HG03460 (cell line): ENCODE data around the gene BARHL2.

Source experiments
- ATAC-seq: cut with Tn5 transposase; IDR thresholded peaks from one replicate; pipeline ENCODE4 v1.9.1; 2021; ENCODE audit not compliant: unreplicated experiment

Gene BARHL2

DNA sequence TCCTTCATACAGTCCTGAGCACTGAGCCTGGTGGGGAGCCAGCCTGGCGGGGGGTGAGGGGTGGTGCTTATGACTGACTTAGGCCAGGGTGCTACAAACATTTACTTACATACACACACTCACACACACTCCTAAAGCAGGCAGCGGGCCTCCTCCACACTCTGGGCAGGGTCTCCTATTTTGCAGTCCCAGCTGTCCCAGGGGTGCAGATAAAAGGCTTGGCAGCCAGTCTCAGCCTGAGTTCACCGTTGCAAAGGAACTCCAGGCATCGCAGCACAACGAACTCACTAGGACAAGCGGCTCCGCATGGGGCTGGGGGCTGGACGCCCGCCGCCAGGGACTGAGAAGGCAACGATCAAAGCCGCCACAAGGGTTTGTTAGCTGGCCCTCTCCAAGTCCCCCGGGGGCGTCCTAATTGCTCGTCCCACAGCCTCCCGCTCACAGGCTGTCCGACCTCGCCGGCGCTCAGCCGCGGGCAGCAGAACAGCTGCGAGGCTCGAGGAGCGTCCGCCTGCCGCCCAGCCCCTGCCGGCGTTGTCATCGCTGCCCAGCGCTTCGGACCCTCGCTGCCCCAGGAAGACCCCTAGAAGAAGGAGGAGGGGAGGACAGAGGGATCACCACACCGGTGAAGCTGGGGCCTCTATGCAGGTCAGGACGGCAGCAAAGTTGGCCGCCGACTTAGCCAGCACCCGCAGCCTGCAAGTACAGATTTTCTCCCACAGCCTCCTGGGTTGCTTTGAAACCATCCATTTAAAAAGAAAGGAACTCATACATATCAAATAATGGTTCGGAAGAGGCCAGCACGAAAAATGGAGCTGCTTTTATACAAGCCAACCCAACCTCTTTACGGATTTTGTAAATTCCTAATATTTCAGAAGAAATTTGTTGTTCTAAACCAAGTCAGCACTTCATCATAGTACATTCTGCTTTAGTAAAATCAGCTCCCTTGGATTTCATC is 6.2 kb downstream of the BARHL2 start:
- ATAC-seq = no peak

DNA sequence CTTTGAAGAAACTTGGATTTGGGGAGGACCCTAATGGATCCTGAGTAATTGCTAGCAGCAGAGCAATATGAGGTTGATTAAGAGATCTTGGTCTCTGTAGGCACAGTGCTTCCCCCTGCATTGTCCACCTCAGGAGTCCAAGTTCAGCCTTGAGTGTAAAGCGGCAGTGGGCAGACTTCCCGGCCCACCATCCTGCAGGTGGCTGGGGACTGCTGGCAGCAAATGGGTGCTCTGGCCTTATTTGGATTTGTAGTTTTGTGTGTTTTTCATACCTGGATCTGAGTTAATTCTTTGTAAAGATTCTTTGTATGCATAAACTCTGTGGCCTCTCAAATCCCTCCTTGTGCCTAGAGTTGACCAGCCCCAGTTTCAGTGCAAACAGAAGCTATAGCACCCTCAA is 7.6 kb downstream of the BARHL2 start:
- ATAC-seq = no peak

DNA sequence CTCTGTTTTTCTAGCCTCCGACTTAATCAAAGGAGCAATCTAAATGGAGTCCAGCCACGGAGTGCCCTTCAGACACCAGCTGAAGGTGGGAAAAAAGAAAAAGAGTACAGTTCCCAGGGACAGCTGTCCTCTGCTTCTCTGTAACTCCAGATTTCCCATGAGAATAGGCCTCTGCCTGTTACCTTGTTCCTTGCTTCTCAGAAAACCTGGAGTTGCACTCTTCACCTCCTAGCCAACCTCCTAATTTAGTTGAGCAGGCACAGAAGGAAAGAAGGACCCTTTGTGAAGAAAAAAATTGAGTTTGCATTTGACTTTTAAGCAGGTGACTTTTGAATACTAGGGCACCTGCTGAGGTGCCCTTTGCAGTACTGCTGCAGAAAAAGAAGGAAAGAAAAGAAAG is 8.3 kb downstream of the BARHL2 start:
- no peak for ATAC-seq

DNA sequence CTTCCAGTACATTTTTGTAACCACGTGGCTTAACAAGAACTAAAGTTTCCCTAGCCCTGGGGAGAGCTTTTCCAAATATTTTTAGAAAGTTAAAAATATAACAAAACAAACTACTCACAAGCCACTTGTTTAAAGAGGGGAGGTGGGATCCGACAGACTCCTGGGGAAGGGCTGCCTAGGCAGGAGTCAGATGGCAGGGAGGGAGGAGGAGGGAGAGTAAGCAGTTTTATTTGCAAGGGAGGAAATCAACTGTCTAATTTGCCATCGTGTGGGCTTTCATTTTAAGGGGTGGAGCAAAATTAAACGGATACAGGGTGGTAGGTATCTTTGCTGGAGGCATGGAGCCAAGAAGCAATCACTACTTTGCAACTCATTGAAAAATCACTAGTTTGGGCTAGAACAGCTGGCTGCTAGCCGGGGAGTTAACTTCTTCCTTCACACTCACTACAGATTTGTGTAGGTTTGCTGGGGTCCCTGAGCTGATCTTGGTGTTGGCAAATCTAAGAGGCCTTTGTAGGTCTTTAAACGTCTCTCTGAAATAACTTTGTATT is 8.8 kb downstream of the BARHL2 start:
- no peak for ATAC-seq

DNA sequence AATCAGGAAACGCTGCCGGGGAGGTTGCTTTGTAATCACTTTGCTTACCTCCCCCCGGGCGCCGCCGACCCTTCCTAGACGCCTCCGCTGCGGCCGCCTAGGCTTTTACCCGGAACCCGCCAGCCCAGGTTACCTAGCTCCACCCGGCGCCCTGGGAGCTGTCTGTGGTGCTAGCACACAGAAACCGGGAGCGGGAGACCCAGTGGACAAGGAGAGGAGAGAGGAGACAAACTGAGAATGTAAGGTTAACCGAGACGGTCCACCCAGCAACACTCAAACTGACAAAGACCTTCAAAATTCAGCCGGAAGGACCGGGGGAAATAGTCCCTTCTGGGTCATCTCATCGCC is 9.8 kb downstream of the BARHL2 start:
- no peak for ATAC-seq

DNA sequence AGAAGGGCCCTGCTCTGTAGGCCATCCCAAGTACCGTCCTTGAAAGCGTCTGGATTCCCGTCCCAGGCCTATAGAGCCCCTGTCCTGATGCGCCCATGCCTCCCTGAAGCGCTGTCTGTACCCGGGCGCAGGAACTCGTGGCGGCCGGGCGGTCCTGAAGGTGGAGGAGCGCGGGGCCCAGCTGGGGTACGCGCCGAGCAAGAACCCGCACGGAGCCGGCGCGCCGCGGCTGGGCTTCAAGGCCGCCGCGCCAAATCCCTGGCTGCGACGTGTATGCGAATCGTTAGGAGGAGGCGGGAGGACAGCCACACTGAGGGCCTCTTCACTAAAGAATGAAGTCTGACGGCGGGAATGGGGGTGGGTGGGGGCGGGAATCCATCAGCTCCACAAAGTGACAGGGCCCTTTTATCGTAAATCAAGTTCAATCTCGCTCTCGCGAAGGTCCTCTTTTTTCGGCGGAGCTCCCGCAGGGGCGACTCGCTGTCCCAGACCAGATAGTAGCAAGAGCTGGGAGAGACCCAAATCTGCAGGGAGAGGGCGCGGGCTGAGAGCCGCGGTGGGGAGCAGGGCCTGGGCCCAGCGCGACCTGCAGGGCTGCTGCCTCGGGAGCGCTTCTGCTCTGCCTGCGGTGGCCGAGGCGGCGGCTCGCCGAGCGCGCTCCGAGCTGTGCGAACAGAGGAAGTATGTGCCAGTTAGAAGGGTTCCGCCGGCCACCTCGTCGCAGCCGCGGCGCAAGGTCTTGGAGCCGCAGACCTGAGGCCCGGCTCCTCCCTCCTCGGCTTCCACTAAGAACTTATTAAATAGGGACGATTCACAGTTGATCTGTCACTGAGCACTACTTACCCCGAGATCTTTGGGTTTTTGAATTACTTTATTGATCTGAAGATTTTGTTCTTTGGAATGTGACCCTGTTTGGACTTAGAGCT is 10.4 kb downstream of the BARHL2 start:
- no peak for ATAC-seq

DNA sequence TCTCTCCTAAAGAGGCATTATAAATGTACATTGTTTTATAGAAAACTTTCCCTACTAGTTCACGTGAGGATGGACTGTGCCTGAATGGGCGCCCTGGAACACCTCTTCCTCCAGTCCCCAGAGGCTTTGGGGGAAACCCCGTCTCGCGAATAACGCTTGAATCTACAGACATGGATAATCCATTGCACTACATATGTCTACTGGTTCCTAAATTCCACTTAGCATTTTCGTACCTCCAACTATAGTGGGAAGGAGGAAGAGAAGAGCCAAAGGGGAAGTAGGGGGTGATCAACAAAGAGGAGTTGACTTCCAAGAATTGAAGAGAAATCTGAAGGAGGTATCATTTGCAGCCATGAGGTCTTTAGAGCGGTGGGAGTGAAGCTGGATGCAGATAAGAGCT is 11.1 kb downstream of the BARHL2 start:
- ATAC-seq = no peak

DNA sequence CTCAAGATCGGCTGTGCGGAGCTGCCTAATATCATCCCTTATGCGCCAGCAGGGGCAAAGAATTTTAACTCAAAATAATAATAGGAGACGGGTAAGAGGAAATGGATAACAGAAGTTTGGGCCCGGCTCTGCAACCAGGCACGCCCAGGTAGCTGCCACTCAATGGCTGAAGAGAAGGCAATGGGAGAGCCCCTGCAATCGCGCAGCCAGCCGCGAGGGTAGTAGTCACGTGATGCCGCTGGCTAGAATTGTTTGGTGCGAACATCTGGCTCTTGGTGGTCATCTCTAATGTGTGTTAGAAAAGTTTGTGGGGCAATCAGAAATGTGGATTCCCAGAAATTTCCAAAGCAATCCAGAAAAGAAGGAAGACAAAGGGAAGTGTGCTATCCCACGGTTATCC is 12.3 kb downstream of the BARHL2 start:
- no peak for ATAC-seq

DNA sequence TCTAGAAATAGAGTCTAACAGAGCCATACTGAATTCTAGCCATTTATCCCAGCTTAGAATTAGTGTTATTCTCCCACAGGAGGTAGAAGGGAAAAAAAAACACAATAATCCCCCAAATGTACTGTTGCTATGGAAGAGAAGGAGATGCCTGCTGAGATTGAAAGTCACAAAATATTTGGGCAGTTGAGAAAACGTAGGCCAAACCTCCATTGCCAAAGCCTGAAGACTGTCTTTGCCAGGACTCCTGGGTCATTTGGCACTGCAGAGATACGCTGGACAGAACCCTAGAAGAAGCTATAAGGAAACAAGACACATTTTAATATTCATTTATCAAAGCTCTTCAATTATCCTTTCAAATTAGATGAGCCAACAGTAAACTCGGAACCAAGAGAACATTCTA is 22.3 kb downstream of the BARHL2 start:
- ATAC-seq = no peak

DNA sequence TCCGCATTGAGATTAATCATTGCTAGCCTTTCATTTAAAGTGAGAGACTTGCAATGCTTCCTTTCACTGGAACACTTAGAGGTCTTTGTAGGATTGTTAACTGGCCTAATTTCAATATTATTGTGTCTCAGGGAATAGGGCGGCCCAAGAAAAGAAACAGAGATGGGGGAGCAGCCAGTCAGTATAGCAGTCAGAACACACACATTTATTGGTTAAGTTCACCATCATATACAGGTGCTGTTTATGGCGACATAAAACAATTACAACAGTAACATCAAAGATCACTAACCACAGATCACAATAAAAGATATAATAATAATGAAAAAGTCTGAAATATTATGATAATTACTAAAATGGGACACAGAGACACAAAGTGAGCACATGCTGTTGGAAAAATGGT is 29.4 kb downstream of the BARHL2 start:
- ATAC-seq = no peak

DNA sequence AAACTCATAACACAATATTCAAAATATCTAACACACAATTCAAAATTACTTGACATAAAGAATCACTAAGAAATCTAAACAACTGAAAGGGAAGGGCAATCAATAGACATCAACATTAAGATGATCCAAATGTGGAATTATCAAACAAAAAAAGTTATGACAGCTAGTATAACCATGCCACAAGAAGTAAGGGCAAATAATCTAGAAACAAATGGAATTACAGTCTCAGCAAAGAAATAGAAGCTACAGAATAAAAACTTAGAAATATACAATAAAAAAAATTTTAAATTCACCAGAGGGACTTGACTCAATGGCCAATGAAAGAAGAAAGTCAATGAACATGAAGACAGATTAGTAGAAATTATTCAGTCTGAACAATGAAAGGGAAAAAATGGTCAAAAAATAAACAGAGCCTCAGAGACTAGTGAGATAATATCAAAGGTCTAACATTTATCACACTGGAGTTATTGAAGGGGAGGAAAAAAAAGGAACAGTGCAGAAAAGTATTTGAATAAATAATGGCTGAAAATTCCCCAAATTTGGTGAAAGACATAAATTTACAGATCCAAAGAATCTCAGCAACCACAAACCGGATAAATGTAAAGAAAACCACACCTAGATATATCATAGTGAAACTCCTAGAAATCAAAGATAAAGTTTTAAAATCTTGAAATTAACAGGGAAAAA is 41.8 kb downstream of the BARHL2 start:
- ATAC-seq = no peak

DNA sequence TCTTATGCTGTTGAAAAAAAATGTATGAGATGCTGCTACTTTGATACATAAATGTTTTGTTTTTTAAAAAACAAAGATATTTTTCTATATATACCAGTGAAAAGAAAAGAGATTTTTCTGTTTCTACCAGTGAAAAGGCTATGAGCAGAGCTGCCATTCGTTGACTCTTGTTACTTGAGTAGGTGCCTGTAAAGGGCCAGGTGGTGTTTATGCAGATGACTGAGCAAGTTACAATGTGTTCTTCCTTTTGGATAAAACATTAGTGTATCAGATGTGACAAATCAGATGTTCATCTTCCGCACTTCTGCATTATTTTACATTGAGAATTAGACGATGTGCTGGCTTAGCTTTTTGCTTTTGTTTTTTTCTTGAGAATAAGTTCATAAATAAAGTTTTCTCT is 45.4 kb downstream of the BARHL2 start:
- ATAC-seq = no peak

DNA sequence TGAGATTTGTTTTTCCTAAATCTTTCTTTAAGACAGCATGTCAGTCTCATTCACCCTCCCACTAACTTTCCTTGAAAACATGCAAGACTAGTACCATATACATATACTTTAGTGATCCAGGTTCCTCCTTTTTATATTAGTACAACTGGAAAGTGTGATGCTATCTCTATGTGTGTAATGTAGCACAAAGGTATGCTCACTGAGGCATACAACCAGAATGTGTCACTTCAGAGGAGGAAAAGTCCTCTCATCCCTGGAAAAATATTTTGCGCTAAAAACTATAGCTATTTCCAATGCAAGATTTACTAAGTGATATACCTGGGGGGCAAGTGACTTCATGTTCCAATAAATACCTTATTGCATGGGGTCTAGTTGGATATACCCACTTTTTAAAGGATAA is 45.9 kb downstream of the BARHL2 start:
- no peak for ATAC-seq
